ENCODE results near the gene MYBPC2.

MYBPC2 gene

DNA sequence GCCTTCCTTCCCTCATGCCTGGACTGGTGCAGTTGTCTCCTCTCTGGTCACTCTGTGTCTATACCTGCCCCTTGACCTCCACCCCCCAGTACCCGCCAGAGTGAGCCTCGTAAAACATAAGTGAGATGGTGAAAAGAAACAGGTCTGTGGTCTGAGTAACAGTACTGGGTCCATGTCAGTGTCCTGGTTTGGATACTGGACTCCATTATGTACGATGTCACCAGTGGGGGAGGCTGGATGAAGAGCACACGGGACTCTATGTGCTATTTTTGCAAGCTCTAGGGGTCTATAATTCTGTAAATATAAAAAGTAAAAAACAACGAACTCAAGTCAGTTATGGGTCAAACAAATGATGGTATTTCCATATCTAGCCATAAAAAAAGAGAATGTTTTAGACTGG is 14.4 kb downstream of the MYBPC2 start:
- TF ChIP-seq, protein P1, sequence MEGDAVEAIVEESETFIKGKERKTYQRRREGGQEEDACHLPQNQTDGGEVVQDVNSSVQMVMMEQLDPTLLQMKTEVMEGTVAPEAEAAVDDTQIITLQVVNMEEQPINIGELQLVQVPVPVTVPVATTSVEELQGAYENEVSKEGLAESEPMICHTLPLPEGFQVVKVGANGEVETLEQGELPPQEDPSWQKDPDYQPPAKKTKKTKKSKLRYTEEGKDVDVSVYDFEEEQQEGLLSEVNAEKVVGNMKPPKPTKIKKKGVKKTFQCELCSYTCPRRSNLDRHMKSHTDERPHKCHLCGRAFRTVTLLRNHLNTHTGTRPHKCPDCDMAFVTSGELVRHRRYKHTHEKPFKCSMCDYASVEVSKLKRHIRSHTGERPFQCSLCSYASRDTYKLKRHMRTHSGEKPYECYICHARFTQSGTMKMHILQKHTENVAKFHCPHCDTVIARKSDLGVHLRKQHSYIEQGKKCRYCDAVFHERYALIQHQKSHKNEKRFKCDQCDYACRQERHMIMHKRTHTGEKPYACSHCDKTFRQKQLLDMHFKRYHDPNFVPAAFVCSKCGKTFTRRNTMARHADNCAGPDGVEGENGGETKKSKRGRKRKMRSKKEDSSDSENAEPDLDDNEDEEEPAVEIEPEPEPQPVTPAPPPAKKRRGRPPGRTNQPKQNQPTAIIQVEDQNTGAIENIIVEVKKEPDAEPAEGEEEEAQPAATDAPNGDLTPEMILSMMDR (IDR thresholded peaks at IDR 0.05; ENCODE audit: extremely low read depth, missing control alignments): no peak
- no peak for DNase-seq (ENCODE audit: low spot score)

DNA sequence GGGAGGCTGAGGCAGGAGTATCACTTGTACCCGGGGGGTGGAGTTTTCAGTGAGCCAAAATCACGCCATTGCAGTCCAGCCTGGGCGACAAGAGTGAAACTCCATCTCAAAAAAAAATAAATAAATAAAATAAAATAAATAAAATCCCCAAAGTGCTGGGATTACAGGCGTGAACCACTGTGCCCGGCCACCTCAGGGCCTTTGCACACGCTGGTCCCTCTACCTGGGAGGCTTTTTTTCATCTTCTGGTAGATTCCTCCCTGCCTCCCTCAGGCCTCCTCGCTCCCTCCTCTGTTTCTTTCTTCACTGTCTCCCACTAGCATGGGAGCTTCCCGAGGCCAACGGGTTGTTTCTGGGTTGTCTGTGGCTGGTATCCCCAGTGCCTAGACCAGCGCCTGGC is 15.1 kb downstream of the MYBPC2 start:
- no peak for DNase-seq (ENCODE audit: low spot score)
- TF ChIP-seq, protein P1 (IDR thresholded peaks at IDR 0.05; ENCODE audit: extremely low read depth, missing control alignments): no peak

DNA sequence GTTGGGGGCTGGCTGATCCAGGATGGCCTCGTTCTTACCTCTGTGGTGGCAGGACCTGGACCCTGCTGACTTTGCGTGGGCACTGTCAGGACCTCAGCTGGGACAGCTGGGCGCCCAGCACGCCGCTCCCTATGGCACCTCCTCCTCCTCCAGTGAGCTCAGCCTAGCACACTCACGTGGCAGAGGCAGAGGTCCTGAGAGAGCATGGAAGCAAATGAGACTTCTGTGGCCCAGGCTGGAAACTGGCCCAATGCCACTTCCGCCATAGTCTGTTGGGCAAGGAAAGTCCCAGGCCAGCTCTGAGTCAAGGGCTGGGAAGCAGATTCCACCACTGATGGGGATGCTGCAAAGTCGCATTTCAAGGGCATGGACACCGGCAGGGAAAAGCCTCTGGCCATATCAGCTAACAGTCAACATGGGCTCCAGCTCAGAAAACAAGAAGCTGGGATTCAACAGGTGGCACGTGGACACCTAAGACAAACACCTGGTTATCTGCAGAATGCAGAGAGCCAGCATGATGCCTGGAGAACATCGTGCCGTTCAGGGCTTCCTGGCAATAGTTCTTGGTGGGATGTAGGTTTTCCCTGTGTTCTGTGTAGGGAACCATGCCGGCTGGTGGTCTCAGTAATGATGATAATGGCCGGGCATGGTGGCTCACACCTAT is 16.7 kb downstream of the MYBPC2 start:
- DNase-seq (ENCODE audit: low spot score): no peak

DNA sequence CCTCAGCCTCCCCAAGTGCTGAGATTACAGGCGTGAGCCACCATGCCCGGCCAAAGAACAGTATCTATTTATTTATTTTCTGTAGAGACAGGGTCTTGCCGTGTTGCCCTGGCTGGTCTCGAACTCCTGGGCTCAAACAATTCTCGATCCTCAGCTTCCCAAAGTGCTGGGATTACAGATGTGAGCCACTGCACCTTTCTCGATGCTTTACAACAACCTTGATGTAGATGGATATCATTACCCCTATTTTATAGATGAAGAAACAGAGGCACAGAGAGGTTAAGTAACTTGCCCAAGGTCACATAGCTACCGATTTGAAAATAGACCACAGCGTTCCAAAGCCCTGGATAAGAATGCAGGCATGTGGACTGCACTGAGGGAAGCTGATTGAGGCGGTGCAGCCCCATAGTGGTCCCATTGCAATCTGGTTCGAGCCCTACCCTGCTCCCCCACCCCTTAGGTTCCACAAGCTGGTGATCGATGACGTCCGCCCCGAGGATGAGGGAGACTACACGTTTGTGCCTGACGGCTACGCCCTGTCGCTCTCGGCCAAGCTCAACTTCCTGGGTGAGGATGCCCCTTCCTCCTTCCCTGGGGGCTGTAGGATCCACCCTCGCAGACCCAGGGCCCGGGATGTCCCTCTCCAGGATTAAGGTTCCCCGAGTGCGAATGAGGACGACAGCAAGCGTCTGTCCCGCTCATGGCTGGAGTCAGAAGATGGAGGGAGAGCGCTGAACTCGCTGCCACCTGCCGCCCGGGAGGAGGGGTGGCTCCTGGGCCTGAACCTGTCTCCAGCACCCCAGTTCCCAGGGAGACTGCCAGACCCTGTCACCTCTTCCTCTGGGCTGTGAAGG is 17.9 kb downstream of the MYBPC2 start:
- no peak for DNase-seq (ENCODE audit: low spot score)
- TF ChIP-seq, protein P1 (IDR thresholded peaks at IDR 0.05; ENCODE audit: extremely low read depth, missing control alignments): no peak

More for the DNA sequence above, 16.7 kb downstream of the MYBPC2 start:
- TF ChIP-seq, protein P1 (IDR thresholded peaks at IDR 0.05; ENCODE audit: extremely low read depth, missing control alignments): no peak

DNA sequence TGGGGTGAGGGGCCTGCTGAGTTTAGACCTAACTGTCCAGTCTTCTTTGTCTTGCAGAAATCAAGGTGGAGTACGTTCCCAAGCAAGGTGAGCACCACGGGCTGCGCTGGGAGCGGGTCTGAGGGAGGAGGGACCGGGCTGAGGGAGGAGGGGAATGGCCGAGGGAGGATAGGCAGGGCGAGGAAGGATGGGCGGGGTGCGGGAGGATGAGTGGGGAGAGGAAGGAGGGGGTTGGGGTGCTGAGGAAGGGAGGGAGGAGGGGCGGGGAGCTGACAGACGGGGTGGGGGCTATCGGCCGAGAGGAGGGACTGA is 18.5 kb downstream of the MYBPC2 start:
- TF ChIP-seq, protein P1 (IDR thresholded peaks at IDR 0.05; ENCODE audit: extremely low read depth, missing control alignments): no peak
- no peak for DNase-seq (ENCODE audit: low spot score)

DNA sequence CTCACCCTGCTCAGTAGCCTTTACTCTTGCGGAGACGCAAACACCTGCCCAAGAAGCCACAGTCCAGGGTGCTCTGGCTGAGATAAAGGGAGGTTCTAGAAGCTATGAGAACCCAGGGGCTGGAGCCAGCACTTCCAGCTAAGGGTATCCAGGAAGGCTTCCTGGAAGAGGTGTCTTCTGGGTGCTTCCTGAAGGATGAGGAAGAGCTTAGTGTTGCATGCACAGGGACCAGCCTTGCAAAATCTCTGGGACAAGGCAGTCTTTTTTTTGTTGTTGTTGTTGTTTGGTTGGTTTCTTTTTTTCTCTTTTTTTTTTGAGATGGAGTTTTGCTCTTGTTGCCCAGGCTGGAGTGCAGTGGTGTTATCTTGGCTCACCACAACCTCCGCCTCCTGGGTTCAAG is 20.6 kb downstream of the MYBPC2 start:
- no peak for DNase-seq (ENCODE audit: low spot score)
- TF ChIP-seq, protein P1 (IDR thresholded peaks at IDR 0.05; ENCODE audit: extremely low read depth, missing control alignments): no peak

DNA sequence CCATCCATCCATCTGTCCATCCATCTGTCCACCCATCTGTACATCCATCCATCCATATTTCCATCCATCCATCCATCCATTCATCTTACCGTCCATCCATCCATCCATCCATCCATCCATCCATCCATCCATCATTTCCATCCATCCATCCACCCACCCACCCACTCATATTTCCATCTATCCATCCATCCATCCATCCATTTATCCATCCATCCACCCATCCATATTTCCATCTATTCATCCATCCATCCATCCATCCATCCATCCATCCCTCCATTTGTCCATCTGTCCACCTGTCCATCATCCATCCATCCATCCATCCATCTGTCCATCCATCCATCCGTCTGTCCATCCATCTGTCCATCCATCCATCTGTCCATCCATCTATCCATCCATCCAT is 23.3 kb downstream of the MYBPC2 start:
- TF ChIP-seq, protein P1 (IDR thresholded peaks at IDR 0.05; ENCODE audit: extremely low read depth, missing control alignments): no peak
- no peak for DNase-seq (ENCODE audit: low spot score)
